ENCODE results near the gene ARNT2.

The ARNT2 gene

DNA sequence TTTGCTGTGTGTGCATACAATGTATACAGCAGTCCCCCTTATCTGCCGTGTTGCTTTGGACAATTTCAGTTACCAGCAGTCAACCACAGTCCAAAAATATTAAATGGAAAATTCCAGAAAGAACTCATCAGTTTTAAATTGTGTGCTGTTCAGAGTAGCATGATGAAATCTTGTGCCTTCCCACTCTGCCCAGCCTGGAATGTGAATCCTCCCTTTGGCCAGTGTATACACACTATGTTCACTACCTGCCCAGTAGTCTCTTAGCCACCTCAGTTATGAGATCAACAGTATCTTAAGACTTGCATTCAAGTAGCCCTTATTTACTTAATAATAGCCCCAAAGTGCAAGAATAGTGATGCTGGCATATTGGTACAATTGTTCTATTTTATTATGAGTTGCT lies 157.3 kb downstream of the ARNT2 start:
- H3K4me1 Mint-ChIP-seq (ENCODE audit: low read depth in 2 of 2), result peaks cover 0 to 3% of the 10 kb centered on the region in 2 donors
- ATAC-seq (replicated peaks), result no peak
- H3K4me3 Mint-ChIP-seq, result no peak overlapping the region
- no peaks in the 10 kb centered on the region for H3K36me3 Mint-ChIP-seq (ENCODE audit: insufficient read depth)
- H3K9me3 Mint-ChIP-seq, result no peaks in the 10 kb centered on the region
- no peak overlapping the region for H3K27ac Mint-ChIP-seq
- H3K27me3 Mint-ChIP-seq, result peaks cover 35 to 81% of the 10 kb centered on the region in 2 donors
- no peak for DNase-seq

- no peaks in the 10 kb centered on the region for H3K36me3 Mint-ChIP-seq (ENCODE audit: insufficient read depth)
- peaks cover 40 to 81% of the 10 kb centered on the region in 2 donors for H3K27me3 Mint-ChIP-seq
- H3K4me3 Mint-ChIP-seq, result no peak overlapping the region
- no peak for ATAC-seq (replicated peaks)
- DNase-seq, result no peak
- peaks cover 0 to 3% of the 10 kb centered on the region in 2 donors for H3K4me1 Mint-ChIP-seq (ENCODE audit: low read depth in 2 of 2)
- no peak overlapping the region for H3K27ac Mint-ChIP-seq
- no peaks in the 10 kb centered on the region for H3K9me3 Mint-ChIP-seq
Observed at GRCh38 chr15:80562033-80562432, 157.9 kb downstream of the ARNT2 start.

DNA sequence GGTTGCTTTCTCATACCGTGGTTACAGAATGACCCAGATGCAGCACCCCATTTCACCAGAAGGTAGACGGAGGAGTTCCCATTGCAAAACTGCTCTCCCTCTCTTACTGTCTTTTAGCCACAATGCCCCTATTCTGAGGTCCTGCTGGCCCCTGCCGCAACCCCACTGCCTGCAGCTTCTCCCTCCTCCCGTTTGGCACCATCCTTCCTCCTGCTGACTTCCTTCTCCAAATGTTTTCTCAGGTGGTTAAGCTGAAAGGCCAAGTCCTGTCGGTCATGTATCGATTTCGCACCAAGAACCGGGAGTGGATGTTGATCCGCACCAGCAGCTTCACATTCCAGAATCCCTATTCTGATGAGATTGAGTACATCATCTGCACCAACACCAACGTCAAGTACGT lies 158.7 kb downstream of the ARNT2 start:
- H3K27ac Mint-ChIP-seq, result no peak overlapping the region
- ATAC-seq (replicated peaks), result no peak
- DNase-seq, result no peak
- H3K9me3 Mint-ChIP-seq, result no peaks in the 10 kb centered on the region
- H3K36me3 Mint-ChIP-seq (ENCODE audit: insufficient read depth), result no peaks in the 10 kb centered on the region
- peaks cover 34 to 81% of the 10 kb centered on the region in 2 donors for H3K27me3 Mint-ChIP-seq
- H3K4me1 Mint-ChIP-seq (ENCODE audit: low read depth in 2 of 2), result peaks cover 0 to 3% of the 10 kb centered on the region in 2 donors
- no peak overlapping the region for H3K4me3 Mint-ChIP-seq

- DNase-seq, result no peak
- no peak for ATAC-seq (replicated peaks)
Observed at GRCh38 chr15:80563372-80563997, 159.3 kb downstream of the ARNT2 start.

GRCh38 chr15:80564056-80564455 lies 159.9 kb downstream of the ARNT2 start:
- Mint-ChIP-seq H3K27me3 (peaks cover 42 to 88% of the 10 kb centered on the region in 2 donors), H3K27ac (no peak overlapping the region), H3K36me3 (ENCODE audit: insufficient read depth) (no peaks in the 10 kb centered on the region), H3K4me3 (no peak overlapping the region), H3K4me1 (ENCODE audit: low read depth in 2 of 2) (peaks cover 0 to 3% of the 10 kb centered on the region in 2 donors), H3K9me3 (no peaks in the 10 kb centered on the region)
- no peak for DNase-seq
- ATAC-seq (replicated peaks), result no peak

More at GRCh38 chr15:80563372-80563997, 159.3 kb downstream of the ARNT2 start:
- peak overlapping the region in 1 of 2 donors; percentile 6 for H3K27ac Mint-ChIP-seq
- H3K9me3 Mint-ChIP-seq, result no peaks in the 10 kb centered on the region
- no peak overlapping the region for H3K4me3 Mint-ChIP-seq
- no peaks in the 10 kb centered on the region for H3K36me3 Mint-ChIP-seq (ENCODE audit: insufficient read depth)
- peaks cover 0 to 3% of the 10 kb centered on the region in 2 donors for H3K4me1 Mint-ChIP-seq (ENCODE audit: low read depth in 2 of 2)
- H3K27me3 Mint-ChIP-seq, result peaks cover 36 to 82% of the 10 kb centered on the region in 2 donors

DNA sequence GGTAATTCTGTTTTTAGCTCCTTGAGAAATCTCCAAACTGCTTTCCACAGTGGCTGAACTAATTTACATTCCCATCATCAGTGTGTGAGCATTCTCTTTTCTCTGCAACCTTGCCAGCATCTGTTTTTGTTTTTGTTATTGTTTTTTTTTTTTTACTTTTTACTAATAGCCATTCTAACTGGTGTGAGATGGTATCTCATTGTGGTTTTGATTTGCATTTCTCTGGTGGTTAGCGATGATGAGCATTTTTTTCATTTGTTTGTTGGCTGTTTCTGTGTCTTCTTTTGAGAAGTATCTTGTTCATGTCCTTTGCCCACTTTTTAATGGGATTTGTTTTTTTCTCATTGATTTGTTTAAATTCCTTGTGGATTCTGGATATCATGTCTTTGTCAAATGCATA lies 161.2 kb downstream of the ARNT2 start:
- ATAC-seq (replicated peaks) (no peak), DNase-seq (no peak)
- Mint-ChIP-seq H3K4me1 (ENCODE audit: low read depth in 2 of 2) (peaks cover 0 to 3% of the 10 kb centered on the region in 2 donors), H3K27me3 (peaks cover 42 to 91% of the 10 kb centered on the region in 2 donors), H3K4me3 (no peak overlapping the region), H3K9me3 (no peaks in the 10 kb centered on the region), H3K27ac (no peak overlapping the region), H3K36me3 (ENCODE audit: insufficient read depth) (no peaks in the 10 kb centered on the region)

DNA sequence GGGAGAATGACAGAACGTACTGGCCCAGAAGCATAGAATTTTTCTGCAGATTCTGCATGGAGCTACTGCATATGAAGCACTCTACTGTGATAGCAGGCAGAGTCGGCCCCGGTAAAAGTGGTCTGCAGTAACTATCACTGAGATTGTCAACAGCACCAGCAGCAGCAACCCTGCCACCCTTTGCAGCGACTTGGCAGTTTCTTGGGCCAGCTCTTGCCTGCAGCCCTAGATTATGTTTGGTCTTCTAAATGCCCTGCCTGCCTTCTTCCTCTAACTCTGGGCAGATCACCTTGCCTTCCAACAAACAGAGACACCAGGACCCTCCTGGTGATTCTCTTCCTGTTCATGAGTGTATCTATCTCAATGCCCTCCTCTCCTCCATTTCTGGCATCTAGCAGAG lies 161.8 kb downstream of the ARNT2 start:
- Mint-ChIP-seq H3K36me3 (ENCODE audit: insufficient read depth) (no peaks in the 10 kb centered on the region), H3K27ac (no peak overlapping the region), H3K4me1 (ENCODE audit: low read depth in 2 of 2) (peaks cover 0 to 3% of the 10 kb centered on the region in 2 donors), H3K9me3 (no peaks in the 10 kb centered on the region), H3K4me3 (no peak overlapping the region), H3K27me3 (peaks cover 42 to 92% of the 10 kb centered on the region in 2 donors)
- ATAC-seq (replicated peaks), result no peak
- DNase-seq, result no peak

- Mint-ChIP-seq H3K36me3 (ENCODE audit: insufficient read depth) (no peaks in the 10 kb centered on the region), H3K9me3 (no peaks in the 10 kb centered on the region), H3K27me3 (peaks cover 41 to 99% of the 10 kb centered on the region in 2 donors), H3K4me1 (ENCODE audit: low read depth in 2 of 2) (peaks cover 0 to 3% of the 10 kb centered on the region in 2 donors), H3K27ac (no peak overlapping the region), H3K4me3 (no peak overlapping the region)
- DNase-seq, result peak in 2 of 3 experiments; percentile 3 to 9
- peak; percentile 37 for ATAC-seq (replicated peaks)
Observed at GRCh38 chr15:80567721-80568157, 163.6 kb downstream of the ARNT2 start.

- DNase-seq, result no peak
- H3K27me3 Mint-ChIP-seq, result peaks cover 37 to 99% of the 10 kb centered on the region in 2 donors
- ATAC-seq (replicated peaks), result no peak
Observed at GRCh38 chr15:80568298-80568697, 164.1 kb downstream of the ARNT2 start.

DNA sequence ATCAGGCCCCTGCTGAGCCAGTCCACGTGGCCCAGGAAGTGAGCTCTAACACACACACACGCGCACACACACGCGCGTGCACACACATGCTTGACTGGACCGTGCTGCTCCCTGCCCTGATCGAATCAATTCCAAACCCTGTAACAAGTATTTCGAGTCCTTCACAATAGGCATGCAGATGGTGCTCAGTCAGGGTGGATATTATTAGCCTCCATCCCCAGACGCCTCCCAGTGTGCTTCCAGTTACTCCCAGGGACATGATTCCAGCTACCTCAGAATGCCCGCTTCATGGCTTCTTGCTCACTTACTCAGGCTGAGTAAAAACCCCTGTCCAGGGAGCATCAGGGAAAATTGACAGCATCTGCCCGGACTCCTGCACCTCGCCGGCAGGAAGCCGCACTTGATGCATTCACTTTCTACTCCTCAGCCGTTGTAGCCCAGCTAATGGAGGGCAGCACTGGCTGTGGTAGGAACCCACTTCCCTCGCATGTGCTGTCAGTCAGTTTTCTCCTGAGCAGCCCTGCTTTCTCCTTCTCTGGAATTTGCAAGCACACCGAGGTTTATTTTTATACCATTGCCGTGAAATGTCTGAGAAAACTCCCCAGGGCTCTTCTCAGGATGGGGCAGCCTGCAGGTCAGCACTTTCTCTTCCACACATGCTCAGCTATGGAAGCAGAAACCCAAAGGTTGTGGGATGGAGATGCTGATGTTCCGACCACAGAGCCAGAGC lies 164.9 kb downstream of the ARNT2 start:
- H3K36me3 Mint-ChIP-seq (ENCODE audit: insufficient read depth), result no peaks in the 10 kb centered on the region
- DNase-seq (no peak), ATAC-seq (replicated peaks) (no peak)
- no peak overlapping the region for H3K27ac Mint-ChIP-seq
- peaks cover 36 to 97% of the 10 kb centered on the region in 2 donors for H3K27me3 Mint-ChIP-seq
- H3K9me3 Mint-ChIP-seq, result no peaks in the 10 kb centered on the region
- peaks cover 0 to 3% of the 10 kb centered on the region in 2 donors for H3K4me1 Mint-ChIP-seq (ENCODE audit: low read depth in 2 of 2)
- H3K4me3 Mint-ChIP-seq, result no peak overlapping the region

More at GRCh38 chr15:80568298-80568697, 164.1 kb downstream of the ARNT2 start:
- no peak overlapping the region for H3K27ac Mint-ChIP-seq
- H3K9me3 Mint-ChIP-seq, result no peaks in the 10 kb centered on the region
- peaks cover 0 to 3% of the 10 kb centered on the region in 2 donors for H3K4me1 Mint-ChIP-seq (ENCODE audit: low read depth in 2 of 2)
- H3K4me3 Mint-ChIP-seq, result no peak overlapping the region
- H3K36me3 Mint-ChIP-seq (ENCODE audit: insufficient read depth), result no peaks in the 10 kb centered on the region

GRCh38 chr15:80569656-80570055 lies 165.5 kb downstream of the ARNT2 start:
- Mint-ChIP-seq H3K27ac (no peak overlapping the region), H3K36me3 (ENCODE audit: insufficient read depth) (no peaks in the 10 kb centered on the region), H3K27me3 (peaks cover 36 to 91% of the 10 kb centered on the region in 2 donors), H3K9me3 (no peaks in the 10 kb centered on the region), H3K4me1 (ENCODE audit: low read depth in 2 of 2) (peaks cover 0 to 3% of the 10 kb centered on the region in 2 donors), H3K4me3 (no peak overlapping the region)
- DNase-seq (no peak), ATAC-seq (replicated peaks) (no peak)

DNA sequence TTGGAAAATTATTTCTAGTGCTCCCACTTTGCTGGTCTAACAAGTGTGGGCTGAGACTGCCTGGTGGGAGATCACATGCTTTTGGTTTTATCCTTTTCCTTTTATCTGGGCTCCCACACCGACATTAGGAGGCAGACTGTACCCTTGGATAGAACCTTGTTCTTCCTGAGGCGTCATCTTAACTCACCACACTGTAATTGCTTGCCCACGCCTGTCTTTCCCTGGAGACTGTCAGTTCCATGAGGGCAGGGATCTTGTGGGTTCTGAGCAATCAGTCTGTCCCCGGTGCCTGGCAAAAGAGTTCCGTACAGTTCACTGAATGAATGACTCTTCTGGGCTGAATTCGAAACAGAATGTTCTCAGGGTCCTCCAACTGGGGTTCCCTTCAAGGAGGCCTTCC lies 166.4 kb downstream of the ARNT2 start:
- H3K9me3 Mint-ChIP-seq, result no peaks in the 10 kb centered on the region
- DNase-seq (no peak), ATAC-seq (replicated peaks) (no peak)
- no peaks in the 10 kb centered on the region for H3K36me3 Mint-ChIP-seq (ENCODE audit: insufficient read depth)
- H3K27ac Mint-ChIP-seq, result no peak overlapping the region
- H3K4me3 Mint-ChIP-seq, result no peak overlapping the region
- H3K27me3 Mint-ChIP-seq, result peaks cover 33 to 82% of the 10 kb centered on the region in 2 donors
- peaks cover 0 to 4% of the 10 kb centered on the region in 2 donors for H3K4me1 Mint-ChIP-seq (ENCODE audit: low read depth in 2 of 2)

- DNase-seq (no peak), ATAC-seq (replicated peaks) (no peak)
- H3K4me3 Mint-ChIP-seq, result no peak overlapping the region
- H3K27me3 Mint-ChIP-seq, result peaks cover 17 to 72% of the 10 kb centered on the region in 2 donors
- H3K36me3 Mint-ChIP-seq (ENCODE audit: insufficient read depth), result no peaks in the 10 kb centered on the region
- H3K4me1 Mint-ChIP-seq (ENCODE audit: low read depth in 2 of 2), result peaks cover 0 to 2% of the 10 kb centered on the region in 2 donors
- H3K27ac Mint-ChIP-seq, result no peak overlapping the region
- H3K9me3 Mint-ChIP-seq, result no peaks in the 10 kb centered on the region
Observed at GRCh38 chr15:80572337-80572736, 168.2 kb downstream of the ARNT2 start.

DNA sequence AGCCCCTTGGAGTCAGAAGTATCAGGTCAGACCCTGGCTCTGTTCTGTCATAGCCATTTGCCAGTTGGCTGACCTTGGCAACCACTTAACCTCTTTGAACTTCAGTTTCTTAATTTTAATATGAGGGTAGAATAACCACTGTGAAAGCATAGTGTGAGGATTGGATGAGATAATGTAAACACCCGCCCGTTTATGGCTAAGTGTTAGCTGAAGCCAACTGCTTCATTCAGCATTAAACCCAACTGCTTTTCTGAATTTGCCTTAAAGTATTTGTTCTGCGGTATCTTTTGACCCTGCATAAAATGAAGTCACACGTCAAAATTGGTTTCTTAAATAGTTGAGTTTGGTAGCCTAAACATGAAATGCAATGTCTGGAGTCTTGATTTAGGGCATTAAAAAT lies 169.4 kb downstream of the ARNT2 start:
- Mint-ChIP-seq H3K27ac (no peak overlapping the region), H3K9me3 (no peaks in the 10 kb centered on the region), H3K36me3 (ENCODE audit: insufficient read depth) (no peaks in the 10 kb centered on the region), H3K4me1 (ENCODE audit: low read depth in 2 of 2) (peaks cover 0 to 2% of the 10 kb centered on the region in 2 donors), H3K4me3 (no peak overlapping the region), H3K27me3 (peaks cover 9 to 72% of the 10 kb centered on the region in 2 donors)
- DNase-seq (no peak), ATAC-seq (replicated peaks) (no peak)
